GM19372 (cell line): ENCODE data around the gene AOPEP.
"Not testable (repeated sequence)": the region's sequence is repeated elsewhere in the genome, so short reads cannot be mapped to it uniquely, and the experiment has no call there.

Experiments used
- ATAC-seq: cut with Tn5 transposase; IDR thresholded peaks from one replicate; pipeline ENCODE4 v1.9.1; 2021; ENCODE audit warnings: mild to moderate bottlenecking, low read depth, moderate library complexity; ENCODE audit not compliant: unreplicated experiment

The AOPEP gene

GRCh38 chr9:94999832-95000231, 273.3 kb downstream of the AOPEP start:
- no peak for ATAC-seq

GRCh38 chr9:95000821-95001220, 274.3 kb downstream of the AOPEP start:
- no peak for ATAC-seq

GRCh38 chr9:95001720-95002119, 275.2 kb downstream of the AOPEP start:
- ATAC-seq, result no peak

- ATAC-seq, result peak; percentile 25
Observed at GRCh38 chr9:95003689-95004410, 277.4 kb downstream of the AOPEP start.

GRCh38 chr9:95004411-95005277, 278.1 kb downstream of the AOPEP start:
- ATAC-seq, result peak; percentile 60

GRCh38 chr9:95005278-95006143, 279.0 kb downstream of the AOPEP start:
- no peak for ATAC-seq

GRCh38 chr9:95007226-95007869, 280.8 kb downstream of the AOPEP start:
- ATAC-seq, result no peak

GRCh38 chr9:95008151-95008771, 281.8 kb downstream of the AOPEP start:
- no peak for ATAC-seq

GRCh38 chr9:95009459-95009858, 283.0 kb downstream of the AOPEP start:
- no peak for ATAC-seq

- no peak for ATAC-seq
Observed at GRCh38 chr9:95010431-95010838, 283.9 kb downstream of the AOPEP start.

- no peak for ATAC-seq
Observed at GRCh38 chr9:95012035-95012708, 285.7 kb downstream of the AOPEP start.

GRCh38 chr9:95012902-95013301, 286.4 kb downstream of the AOPEP start:
- no peak for ATAC-seq

- ATAC-seq, result no peak
Observed at GRCh38 chr9:95014917-95015316, 288.4 kb downstream of the AOPEP start.

GRCh38 chr9:95015569-95015968, 289.1 kb downstream of the AOPEP start:
- ATAC-seq, result no peak

GRCh38 chr9:95017062-95017461, 290.6 kb downstream of the AOPEP start:
- ATAC-seq, result no peak

- no peak for ATAC-seq
Observed at GRCh38 chr9:95017661-95018060, 291.2 kb downstream of the AOPEP start.

- ATAC-seq, result no peak
Observed at GRCh38 chr9:95018099-95018936, 291.8 kb downstream of the AOPEP start.

GRCh38 chr9:95020644-95021043, 294.1 kb downstream of the AOPEP start:
- not testable (repeated sequence) for ATAC-seq
